Posterior cingulate gyrus (tissue), 11 donors: ENCODE measurements around the gene CRTAP.
"Not testable (repeated sequence)": the region's sequence is repeated elsewhere in the genome, so short reads cannot be mapped to it uniquely, and the experiment has no call there.

Experiments
- DNase-seq, 10 donors: peaks; one replicate each; pipeline versions ENCODE4 v3.0.0 to v3.0.0-alpha.2; 2020 to 2021; ENCODE audit warnings: mixed read lengths in 3 of 10
- intact Hi-C: fragments of 100-400 bp; cut with DNase I; formaldehyde crosslinking; loops from one replicate; pipeline ENCODE4 v1.15.1; 2023

Gene CRTAP

GRCh38 chr3:33099109-33099645, 14.6 kb upstream of the CRTAP start:
- intact Hi-C loops = no loop called here

GRCh38 chr3:33099701-33100100, 14.1 kb upstream of the CRTAP start:
- DNase-seq = no peak
- intact Hi-C loops = no loop called here

More at GRCh38 chr3:33099109-33099645, 14.6 kb upstream of the CRTAP start:
- no peak for DNase-seq

DNA sequence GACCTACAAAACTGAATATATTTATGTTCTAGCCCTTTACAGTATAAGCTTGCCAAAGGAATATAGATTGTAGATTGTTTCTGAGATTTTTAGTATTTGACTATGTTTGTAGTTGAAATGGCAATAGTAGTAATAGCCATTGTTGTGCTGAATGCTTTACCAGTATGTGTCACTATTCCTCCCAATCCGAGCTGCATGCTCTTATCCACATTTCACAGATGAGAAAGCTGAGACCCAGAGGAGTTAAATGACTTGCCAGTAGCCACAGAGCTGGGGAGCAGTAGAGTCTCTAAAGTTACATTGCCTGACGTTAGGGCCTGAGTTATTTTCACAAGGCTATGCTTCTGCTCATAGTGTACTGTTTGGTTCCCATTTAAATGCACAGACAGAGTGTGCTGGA, 13.6 kb upstream of the CRTAP start:
- intact Hi-C loops = no loop called here
- no peak for DNase-seq

- DNase-seq = no peak
- intact Hi-C loops = no loop called here
These were observed 10.8 kb upstream of the CRTAP start for GRCh38 chr3:33103034-33103433.

DNA sequence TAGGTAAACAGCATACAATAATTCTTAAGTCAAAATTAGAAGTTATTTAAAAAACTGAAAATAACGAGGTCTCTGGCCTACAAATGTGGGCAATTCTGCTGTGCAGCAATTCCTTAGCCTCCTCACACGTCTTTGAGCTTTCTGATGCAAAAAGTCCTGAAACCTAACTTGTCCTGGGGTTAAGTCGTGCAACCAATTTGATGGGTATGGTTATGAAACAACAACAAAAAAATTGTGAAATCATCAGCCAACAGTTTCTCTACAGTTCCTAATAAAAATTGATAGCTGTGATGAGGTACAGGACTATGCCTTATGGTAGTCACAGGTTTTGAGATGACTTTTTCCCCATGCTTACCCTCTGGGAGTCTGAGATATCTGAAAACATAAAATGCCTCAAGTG, 10.3 kb upstream of the CRTAP start:
- DNase-seq = no peak
- intact Hi-C loops = no loop called here

- intact Hi-C loops = no loop called here
- DNase-seq = no peak
These were observed 9.0 kb upstream of the CRTAP start for GRCh38 chr3:33104803-33105202.

GRCh38 chr3:33105341-33105948, 8.4 kb upstream of the CRTAP start:
- no peak for DNase-seq
- intact Hi-C loops = no loop called here

- DNase-seq, intact Hi-C loops: not testable (repeated sequence)
These were observed 7.0 kb upstream of the CRTAP start for GRCh38 chr3:33106854-33107253.

GRCh38 chr3:33111581-33111980, 2.2 kb upstream of the CRTAP start:
- no peak for DNase-seq
- intact Hi-C loops = no loop called here

DNA sequence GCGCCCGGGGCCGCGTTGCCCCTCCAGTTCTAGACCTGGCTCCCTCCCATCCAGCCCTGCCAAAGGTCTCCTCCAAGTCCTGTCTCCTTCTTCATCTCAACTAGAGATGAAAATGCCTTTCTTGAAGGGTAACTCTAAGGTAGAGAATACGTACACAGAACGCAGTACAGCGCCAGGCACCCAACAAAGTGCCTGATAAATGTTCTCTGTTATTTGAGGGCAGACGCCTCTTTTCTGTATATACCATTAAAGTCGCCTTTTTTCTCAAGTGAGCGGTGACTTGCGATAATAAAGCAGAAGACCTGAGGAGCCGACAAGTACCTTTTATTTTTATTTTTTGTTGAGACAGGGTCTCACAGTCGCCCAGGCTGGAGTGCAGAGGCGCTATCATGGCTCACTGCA, 809 bp downstream of the CRTAP start:
- intact Hi-C loops = no loop called here
- no peak for DNase-seq

DNA sequence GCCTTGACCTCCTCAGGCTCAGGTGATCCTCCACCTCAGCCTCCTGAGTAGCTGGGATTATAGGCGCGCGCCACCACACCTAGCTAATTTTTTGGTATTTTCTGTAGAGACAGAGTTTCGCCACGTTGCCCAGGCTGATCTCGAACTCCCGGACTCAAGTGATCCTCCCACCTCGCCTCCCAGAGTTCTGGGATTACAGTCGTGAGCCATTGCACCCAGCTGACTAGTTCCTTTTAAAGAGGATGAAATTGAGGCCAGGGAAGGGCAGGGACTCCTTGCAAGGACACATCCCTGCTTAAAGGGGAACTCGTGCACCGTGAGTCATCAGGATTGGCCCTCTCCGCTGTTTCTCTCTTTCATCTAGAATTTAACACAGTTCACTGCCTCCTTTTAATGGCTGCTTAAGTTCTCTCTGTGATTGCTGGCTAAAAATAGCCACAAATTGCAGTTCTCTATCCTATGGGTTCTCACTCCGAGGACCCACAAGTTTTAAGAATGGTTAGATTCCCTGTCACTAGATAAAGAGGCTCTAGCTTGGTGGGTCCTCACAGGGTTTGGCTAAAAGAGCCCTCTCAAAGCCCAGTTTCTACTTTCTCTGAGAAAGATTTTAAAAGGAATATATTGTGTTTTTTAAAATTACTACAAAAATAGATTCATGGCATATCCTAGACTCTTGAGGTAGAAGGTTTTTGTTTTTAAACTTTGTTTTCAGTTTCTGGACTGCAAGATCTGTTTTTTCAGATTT, 1.4 kb downstream of the CRTAP start:
- intact Hi-C loops = no loop called here

GRCh38 chr3:33117461-33117860, 3.6 kb downstream of the CRTAP start:
- intact Hi-C loops = no loop called here
- peak in 1 of 10 donors; percentile 55 for DNase-seq

More for the DNA sequence above, 1.4 kb downstream of the CRTAP start:
- DNase-seq = peak in 7 of 10 donors; percentile 39 to 91 (median 57)

- no peak for DNase-seq
- intact Hi-C loops = no loop called here
These were observed 6.1 kb downstream of the CRTAP start for GRCh38 chr3:33119891-33120290.

- intact Hi-C loops = no loop called here
- no peak for DNase-seq
These were observed 9.2 kb downstream of the CRTAP start for GRCh38 chr3:33122991-33123390.

DNA sequence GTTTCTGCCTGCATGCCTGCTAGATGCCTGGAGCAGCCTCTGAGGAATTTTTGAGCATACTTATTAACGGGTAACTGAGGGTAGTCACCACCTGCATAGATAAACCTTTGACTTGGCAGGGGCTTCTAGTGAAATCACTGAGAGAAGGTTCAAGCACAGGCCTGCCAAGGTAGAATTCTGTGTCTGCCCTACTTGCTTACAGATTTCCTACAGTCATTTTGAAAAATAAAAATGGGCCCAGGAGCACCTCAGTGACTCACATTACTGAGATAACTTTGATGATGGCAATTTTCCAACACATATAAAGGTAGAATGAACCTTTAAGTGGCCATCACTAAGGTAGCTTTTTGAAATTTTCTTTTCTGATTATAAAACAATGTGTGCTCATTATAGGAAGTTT, 10.8 kb downstream of the CRTAP start:
- intact Hi-C loops = no loop called here
- no peak for DNase-seq

- intact Hi-C loops = no loop called here
- no peak for DNase-seq
These were observed 12.0 kb downstream of the CRTAP start for GRCh38 chr3:33125840-33126239.

- no peak for DNase-seq
- intact Hi-C loops = no loop called here
These were observed 14.9 kb downstream of the CRTAP start for GRCh38 chr3:33128706-33129105.

- intact Hi-C loops = loop anchor here (2.0 to 10.0 kb wide), 2 partner anchors 85 to 243 kb away; partner anchors contain the start of gene SUSD5
- no peak for DNase-seq
These were observed 16.3 kb downstream of the CRTAP start for GRCh38 chr3:33130144-33130543.

DNA sequence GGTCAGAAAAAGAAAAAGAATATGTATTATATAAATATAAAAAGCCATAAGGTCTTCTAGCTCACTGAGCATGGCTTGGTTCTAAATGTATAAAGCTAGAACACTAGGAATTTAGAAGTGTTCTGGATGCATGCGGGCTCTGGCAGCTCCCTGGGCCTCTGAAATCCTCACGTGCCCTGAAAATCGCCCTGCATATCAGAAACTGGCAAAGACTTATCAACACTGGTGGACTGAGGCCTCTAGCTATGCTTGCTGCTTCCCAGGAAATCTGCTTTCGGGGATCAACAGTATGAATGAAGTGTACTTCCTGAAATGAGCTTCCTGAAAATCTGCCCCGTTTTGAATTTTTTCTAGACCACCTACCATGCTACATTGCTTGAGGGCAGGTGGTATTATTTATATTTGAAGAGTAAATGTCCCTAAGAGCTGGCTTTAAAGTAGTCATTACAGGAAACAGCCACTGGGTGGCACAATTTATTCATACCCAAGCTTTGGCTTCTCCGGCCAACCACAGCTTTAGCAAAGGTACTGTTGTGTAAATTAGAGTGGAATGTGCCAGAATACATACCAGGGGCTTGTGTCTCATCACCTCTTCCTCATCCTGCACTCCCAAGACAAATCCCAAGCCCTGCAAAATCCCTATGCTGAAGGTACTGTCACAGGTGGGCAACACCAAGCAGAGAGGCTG, 17.7 kb downstream of the CRTAP start:
- intact Hi-C loops = loop anchor here (2.0 to 10.0 kb wide), 2 partner anchors 83 to 241 kb away; partner anchors contain the start of gene SUSD5
- DNase-seq = peak in 4 of 10 donors; percentile 31 to 88 (median 48)

DNA sequence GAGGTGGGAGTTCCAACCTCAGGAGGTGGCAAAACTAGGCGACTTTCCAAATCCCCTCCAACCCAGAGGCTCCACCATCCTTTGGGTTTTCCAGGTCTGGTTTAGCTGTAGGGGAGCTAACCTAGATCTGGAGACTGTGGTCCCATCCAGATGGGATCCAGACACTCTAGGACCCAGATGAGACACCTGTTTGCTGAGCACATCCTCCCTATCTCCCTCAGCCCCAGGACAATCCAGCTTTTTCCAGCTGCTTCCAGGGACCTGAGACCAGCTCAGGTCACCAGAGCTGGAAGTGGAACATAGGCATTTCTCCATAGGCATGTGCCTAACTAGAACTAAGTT, 18.2 kb downstream of the CRTAP start:
- no peak for DNase-seq
- intact Hi-C loops = loop anchor here (10.0 kb wide), 1 partner anchor 83 kb away; the partner anchor contains the start of gene SUSD5

DNA sequence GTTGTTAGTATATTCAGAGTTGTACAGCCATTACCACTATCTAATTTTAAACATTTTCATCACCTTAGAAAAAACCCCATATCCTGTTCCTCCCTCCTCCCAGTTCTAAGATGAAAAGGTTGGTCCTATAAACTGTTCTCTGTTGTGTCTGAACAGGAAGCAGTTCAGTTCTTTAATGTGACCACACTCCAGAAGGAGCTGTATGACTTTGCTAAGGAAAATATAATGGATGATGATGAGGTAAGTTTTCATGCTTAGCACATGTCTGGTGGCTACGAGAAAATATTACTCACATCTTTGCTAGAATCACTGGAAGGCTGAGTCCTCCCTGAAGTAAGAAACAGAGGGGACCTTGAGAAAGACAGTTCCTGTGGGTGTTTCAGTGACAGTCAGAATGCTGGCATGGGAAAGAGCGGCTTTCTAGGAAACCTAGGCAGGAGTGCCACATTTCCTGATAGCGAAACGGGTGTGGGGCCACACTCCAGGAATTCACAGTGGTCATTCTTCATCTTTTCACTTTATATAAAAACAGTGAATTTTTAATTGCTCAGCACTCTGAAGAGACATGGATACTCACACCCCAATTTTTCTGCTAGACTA, 20.3 kb downstream of the CRTAP start:
- DNase-seq = no peak
- intact Hi-C loops = loop anchor here (10.0 kb wide), 1 partner anchor 81 kb away; the partner anchor contains the start of gene SUSD5
